Activated CD8-positive, alpha-beta memory T cell treated with anti-CD3 and anti-CD28 coated beads, Interleukin-2, amount 50 U/mL, for 24 hours (primary cell): ENCODE data around the gene ZNF10.

ENCODE experiments used
- DNase-seq: peaks from one replicate; pipeline ENCODE4 v3.0.0-alpha.2; 2020; ENCODE audit errors: extremely low read depth

Gene ZNF10

DNA sequence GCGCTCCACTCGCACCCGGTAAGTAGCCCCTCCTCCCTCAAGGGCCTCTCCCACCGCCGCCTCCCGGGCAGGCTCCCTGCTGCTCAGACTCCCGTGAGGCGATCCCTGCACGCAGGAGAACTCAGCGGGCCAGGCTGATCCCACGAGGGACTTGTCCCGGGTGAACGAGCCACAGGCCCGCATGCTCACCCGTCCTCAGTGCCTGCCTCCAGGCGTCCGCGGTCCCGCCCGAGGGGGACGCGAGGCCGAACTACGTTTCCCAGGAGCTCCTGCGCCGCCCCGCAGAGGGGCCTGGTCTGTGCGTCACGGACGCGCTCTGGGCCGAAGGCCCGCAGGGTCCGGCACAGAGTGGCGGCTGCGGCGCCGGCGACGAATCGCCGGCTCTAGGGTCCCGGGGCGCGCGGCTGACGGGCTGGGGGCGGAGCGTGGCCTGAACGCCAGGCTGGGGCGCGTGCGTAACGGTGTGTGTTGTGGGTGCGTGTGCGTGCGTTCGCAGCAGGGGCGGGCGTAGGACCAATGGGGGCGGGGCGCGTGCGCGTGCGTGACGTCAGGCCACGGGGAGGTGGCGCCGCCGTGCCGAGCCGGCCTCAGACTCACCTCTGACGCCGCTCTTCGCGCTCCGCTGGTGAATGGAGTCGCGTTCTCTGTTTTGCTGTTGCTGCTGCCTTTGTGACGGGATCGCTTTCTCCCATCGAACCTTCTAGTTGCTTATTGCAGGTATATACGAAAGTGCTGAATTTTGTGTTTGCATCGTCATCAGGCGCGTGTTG lies at the start of gene ZNF10, which contains the start of gene ZNF891:
TSS of gene ZNF10 (plus strand) at position 590 of the 770 bp plus-strand sequence. CDS start 13,866 bp downstream, outside the sequence.
TSS of gene ZNF891 (minus strand) at position 237 of the 770 bp plus-strand sequence. CDS start 8,356 bp downstream, outside the sequence.
- DNase-seq, result peak; percentile 88

DNA sequence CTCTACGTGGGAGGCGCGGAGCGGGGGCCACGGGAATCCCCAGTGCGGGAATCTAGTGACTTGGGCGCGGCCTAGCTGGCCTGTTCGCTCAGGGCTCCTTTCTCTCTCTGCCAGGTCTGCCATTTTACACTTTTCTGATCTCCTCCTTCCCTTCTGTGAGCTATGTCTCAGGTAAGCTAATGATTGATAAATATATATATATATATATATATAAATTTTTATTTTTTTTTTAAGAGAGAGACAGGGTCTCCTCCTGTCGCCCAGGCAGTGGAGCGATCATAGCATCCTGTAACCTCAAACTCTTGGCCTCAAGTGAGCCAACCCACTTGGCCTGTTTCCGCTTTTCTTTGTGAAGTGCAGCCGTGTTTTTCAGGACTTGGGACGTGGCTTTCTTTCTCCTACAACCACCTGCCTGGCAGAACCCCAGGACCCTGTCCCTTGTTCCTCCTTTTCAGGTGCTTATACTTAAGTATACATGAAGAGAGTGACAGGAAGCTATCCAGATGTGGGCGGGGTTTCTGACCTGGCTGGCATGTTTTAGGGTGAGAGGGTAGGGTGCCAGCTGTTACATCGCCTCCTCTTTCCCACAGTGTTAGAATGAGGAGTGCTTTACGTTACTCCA lies 49.2 kb upstream of the ZNF10 start:
- DNase-seq, result no peak

DNA sequence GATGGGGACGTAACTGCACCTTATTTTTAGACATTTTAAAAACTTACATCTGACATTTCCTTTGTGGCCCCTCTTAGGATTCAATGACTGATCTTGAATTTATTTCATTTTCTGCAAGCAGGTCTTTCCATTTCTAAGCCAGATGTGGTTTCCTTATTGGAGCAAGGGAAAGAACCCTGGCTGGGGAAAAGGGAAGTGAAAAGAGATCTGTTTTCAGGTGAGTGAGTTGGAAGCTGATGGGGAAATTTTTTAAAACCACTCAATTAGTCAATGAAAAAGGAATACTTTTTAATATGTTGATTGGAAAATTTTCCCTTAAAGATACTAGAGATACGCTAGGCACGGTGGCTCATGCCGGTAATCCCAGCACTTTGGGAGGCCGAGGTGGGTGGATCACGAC lies 47.1 kb upstream of the ZNF10 start:
- DNase-seq, result no peak

DNA sequence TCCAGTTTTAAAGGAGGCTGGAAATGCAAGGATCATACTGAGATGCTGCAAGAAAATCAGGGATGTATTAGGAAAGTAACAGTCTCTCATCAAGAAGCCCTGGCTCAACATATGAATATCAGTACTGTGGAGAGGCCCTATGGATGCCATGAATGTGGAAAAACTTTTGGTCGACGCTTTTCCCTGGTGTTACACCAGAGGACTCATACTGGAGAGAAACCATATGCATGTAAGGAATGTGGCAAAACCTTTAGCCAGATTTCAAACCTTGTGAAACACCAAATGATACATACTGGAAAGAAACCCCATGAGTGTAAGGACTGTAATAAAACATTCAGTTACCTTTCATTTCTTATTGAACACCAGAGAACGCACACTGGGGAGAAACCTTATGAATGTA lies 24.8 kb upstream of the ZNF10 start:
- DNase-seq, result no peak

DNA sequence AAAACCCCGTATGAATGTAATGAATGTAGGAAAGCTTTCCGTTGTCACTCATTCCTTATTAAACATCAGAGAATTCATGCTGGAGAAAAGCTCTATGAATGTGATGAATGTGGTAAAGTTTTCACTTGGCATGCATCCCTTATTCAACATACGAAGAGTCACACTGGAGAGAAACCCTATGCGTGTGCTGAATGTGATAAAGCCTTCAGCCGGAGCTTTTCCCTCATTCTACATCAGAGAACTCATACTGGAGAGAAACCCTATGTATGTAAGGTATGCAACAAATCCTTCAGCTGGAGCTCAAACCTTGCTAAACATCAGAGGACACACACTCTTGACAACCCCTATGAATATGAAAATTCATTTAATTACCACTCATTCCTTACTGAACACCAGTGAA lies 24.2 kb upstream of the ZNF10 start:
- DNase-seq, result no peak

DNA sequence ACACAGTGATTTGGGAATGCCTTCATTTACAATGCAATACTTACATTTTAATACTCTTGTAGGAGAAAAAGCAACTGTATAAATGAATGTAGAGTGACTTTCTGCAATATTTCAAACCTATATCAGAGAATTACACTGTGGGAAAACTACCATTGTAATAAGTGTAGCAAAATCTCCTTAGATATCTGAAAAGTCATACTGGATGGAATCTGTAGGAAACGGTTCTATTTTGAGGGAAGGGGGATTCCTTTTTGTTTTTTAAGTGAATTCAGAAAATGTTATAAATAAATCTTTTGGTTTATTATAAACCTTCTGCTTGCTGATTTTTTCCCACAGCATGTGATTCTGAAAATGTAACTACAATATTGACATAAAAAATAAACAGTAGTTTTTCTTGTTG lies 23.3 kb upstream of the ZNF10 start:
- DNase-seq, result no peak

DNA sequence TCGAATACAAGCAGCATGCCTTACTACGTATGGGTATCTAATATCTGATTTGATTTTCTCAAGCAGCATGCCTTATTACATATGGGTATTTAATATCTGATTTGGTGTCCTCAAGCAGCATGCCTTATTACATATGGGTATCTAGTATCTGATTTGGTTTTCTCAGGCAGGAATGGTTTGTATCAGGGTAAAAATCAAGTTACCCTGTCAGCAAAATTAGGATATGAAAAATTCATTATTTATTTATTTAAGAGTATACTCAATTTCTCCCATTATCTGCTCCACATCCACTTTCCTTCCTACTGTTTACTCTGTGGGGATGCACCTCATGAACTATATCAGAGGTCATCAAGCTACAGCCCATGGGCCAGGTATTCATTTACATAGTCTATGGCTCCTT lies 22.3 kb upstream of the ZNF10 start:
- DNase-seq, result no peak

DNA sequence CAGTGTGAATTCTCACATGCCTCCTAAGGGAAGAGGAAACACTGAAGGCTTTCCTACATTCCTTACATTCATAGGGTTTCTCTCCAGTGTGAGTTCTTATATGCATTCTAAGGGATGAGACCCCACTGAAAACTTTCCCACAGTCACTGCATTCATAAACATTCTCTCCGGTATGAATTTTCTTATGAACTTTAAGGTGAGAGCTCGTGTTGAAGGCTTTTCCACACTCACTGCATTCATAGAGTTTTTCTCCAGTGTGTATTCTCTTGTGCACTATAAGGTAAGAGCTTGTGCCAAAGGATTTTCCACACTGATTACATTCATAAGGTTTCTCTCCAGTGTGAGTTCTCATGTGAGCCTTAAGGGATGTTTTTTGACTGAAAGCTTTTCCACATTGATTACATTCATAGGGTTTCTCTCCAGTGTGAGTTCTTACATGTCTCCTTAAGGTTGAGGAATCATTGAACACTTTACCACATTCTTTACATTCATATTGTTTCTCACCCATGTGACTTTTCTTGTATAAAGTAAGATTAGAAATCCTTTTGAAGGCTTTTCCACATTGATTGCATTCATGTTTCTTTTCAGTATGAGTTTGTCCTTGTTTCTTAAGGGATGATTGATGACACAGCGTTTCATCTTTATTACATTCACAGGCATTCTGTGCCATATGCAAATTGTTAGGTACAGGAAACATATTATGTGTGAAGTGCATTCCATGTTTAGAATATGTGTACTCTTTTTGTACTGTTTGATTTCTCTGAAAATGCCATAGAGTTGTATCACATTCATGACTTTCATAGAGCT lies 9.8 kb upstream of the ZNF10 start:
- DNase-seq, result no peak

DNA sequence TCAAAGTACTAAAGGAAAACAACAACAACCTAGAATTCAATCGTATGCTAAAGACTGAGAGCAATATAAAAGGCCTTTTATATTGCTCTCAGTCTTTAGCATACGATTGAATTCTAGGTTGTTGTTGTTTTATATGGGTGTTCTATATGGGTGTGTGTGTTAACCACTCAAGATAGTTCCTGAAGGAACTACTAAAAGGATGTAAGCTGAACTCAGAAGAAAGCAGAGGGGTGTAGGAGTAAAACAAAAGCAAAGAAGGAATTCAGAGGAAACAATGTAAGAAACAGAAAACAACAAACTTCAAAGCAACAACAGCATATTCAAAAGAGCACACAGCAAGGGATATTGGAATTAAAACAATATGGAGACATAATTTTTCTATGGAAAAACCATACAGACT lies 5.8 kb upstream of the ZNF10 start:
- DNase-seq, result no peak

DNA sequence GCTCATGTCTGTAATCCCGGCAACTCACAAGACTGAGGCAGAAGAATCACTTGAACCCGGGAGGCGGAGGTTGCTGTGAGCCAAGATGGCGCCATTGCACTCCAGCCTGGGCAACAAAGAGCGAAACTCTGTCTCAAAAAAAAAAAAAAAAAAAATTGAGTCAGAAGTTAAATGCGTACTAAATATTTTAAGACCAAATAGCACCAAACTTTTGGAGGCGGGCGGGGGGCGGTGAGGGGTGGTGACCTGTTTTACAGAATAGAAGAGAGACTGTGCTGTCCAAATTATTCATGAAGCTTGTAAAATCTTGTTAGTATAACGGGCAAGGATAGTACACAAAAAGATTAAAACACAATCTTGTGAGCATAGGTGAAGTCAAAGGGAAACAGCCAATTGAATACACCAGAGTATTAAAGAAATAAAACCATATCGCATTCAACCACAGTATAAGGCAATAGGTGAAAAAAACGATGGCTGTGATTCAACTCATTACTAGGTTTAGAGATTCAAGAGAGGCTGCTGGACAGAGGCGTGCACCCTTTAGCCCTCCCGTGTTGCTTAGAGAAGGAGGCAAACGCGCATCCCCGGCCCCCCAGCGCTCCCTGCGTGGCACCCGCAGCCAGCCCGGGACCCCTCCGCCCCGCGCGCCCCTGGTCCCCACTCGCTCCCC lies 924 bp upstream of the ZNF10 start:
- no peak for DNase-seq

DNA sequence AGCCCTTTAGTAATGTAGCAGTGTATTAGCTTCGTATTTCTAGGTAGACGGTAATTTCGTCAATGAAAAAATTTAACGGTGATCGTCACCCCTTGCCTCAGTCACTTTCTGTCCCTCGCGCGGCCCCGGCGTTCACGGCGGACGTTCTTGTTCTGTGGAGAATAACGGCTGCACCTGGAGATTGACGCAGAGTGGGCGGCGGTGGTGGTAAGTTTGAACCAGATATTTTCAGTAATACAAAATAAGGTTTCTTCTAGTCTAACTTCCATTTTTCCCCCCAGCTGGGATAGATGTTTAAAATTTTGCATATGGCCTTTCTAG lies 341 bp downstream of the ZNF10 start:
- no peak for DNase-seq

DNA sequence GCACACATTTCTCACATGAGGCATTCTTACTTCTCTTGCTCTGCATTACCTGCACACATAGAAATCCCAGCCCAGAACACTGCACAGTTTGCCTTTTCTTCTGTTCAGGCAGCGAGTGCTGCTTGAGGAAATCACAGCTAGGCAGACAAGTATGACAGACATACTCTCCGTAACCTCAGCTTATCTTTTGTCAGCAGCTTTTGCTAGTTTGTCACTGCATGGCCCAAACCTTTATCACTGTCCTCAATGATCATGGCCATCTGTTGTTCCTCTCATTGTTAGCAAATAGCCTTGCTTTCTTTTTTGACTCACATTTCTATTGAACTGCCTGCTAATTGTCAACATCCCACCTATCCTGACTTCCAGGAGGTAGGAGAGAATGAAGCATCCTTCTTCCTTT lies 5.3 kb downstream of the ZNF10 start:
- DNase-seq, result no peak

DNA sequence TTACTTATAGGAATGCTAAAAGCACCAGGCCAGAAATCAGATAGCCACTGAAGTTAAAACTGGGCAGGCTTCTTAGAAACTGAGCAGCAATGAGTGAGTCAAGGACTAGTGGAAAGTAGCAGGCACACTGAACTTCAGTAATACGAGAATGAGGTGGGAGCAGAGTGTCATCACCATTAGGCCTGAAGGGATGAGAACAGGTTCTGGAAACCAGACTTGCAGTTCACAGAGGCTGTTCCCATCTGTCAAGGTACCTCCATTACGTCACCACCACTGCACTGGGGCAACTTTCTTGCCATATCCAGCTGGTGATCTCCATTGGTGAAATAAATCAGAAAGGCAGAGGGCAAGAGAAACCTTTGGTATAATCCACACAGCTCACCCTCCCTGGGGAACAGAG lies 15.6 kb downstream of the ZNF10 start:
- no peak for DNase-seq

DNA sequence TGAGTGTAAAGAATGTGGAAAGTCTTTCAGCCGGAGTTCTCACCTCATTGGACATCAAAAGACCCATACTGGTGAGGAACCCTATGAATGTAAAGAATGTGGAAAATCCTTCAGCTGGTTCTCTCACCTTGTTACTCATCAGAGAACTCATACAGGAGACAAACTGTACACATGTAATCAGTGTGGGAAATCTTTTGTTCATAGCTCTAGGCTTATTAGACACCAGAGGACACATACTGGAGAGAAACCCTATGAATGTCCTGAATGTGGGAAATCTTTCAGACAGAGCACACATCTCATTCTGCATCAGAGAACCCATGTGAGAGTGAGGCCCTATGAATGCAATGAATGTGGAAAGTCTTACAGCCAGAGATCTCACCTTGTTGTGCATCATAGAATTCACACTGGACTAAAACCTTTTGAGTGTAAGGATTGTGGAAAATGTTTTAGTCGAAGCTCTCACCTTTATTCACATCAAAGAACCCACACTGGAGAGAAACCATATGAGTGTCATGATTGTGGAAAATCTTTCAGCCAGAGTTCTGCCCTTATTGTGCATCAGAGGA lies 25.8 kb downstream of the ZNF10 start:
- DNase-seq, result no peak

DNA sequence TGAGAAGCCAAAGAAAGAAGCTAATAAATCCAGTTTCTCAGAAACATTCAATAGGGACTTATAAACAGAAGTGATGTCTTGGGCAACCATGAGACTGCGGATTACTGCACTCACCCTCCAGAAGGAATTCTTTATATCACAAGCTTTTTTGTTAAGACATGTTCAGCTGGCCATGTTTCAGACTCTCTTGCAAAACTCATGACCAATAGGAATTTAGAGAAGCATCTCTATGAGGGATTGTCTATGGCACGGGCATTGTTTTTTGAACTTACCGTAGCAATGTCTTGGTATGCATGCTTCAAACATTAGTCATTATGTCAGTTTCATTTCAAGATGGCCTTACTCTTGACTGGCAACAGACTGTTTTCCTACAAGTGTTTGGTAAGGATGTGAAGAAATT lies 35.3 kb downstream of the ZNF10 start:
- no peak for DNase-seq

DNA sequence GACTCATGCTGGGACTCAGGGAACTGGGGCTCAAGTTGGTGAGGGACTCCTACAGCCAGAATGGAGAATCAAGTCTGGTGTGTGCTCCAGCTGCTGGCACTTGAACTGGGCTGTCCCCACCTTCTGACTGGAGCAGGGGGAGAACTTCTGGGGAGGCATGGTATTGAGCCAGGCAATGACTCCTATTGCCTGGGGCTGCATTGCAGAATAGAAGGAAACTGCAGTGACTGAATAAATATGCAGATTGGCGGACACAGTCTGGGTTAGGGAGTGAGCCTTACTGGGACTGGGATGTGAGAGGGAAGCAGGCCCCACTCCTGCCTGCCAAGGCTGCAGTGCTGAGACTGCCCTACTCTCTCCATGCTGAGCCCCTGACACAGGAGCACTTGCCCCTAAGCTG lies 42.1 kb downstream of the ZNF10 start:
- no peak for DNase-seq

DNA sequence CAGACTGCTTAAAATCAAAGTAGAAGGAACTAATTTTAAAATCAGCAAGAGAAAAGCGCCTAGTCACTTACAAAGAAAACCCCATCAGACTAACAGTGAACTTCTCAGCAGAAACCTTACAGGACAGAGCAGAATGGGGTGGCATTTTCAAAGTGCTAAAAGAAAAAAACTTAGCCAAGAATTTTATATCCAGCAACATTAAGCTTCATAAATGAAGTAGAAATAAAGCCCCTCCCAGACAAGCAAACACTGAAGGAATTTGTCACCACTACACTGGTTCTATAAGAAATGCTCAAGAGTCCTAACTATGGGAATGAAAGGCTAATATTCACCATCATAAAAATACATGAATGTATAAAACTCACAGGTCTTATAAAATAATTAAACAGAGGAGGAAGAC lies 44.5 kb downstream of the ZNF10 start:
- no peak for DNase-seq

DNA sequence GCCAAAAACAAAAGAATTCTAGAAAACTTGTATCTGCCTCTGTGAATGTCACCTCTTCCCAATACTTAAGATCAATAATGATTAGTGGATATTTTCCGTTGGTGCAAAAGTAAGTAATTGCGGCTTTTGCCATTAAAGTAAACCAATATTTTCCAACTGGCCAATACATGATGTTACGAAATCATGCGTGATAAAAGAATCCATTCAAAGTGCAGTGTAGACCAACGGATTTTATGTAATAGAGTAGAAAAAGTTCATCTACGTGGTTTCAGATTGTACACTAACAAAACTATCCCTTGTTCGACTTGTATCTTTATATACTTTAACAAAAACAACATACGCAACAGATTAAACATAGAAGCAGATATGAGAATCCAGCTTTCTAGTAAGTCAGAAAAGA lies 50.2 kb downstream of the ZNF10 start:
- no peak for DNase-seq

DNA sequence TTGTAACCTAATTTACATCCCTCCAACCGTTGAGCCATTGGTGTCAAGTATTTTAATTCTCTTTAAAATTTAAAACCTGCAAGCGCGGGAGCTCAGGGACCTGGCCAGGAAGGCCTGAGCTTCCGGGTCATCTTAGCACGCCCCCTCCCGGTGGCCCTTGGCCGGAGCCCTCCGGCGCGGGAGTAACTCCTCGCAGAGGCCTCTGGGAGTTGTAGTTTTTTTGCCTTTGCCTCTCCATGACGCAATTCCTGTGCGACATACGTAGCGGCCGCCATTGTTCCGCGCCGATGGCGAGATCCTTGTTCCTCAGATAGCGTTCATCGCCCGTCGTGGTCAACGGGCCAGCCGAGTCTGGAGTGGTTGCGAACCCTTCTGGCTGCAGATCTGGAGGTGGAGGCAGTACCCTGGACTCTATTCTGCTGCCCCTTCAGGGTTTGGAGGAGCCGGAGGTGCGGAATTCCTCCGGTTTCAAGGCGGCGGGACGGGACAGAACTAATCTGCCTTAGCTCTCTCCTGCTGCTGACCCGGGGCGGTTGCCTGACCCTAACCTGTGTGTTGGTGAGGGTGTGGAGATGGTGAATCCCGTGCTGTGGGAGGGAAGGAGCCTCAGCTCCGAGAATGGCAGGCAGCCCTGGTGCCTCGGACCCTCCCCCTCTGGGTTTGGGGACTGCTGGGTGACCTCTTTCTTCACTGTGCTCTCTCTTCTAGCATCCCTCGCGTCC lies 51.0 kb downstream of the ZNF10 start, which contains the start of gene ZNF268:
TSS of gene ZNF268 (plus strand) at position 258 of the 722 bp plus-strand sequence. CDS start 503 bp downstream, outside the sequence.
- peak; percentile 78 for DNase-seq

DNA sequence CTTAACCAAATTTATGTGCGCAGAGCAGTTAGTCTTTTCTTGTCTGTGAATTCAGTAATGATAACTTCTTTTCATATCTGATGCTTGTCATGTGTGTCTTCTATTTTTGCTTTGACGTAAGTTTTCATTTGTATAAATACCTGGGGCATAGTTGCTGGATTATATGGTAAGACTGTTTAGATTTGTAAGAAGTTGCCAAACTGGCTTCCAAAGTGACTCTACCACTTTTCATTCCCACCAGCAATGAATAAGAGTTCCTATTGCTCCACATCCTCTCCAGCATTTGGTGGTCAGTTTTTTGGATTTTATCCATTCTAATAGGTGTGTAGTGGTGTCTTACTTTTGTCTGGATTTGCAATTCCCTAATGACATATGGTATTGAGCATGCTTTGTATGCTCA lies 59.7 kb downstream of the ZNF10 start:
- DNase-seq, result no peak

DNA sequence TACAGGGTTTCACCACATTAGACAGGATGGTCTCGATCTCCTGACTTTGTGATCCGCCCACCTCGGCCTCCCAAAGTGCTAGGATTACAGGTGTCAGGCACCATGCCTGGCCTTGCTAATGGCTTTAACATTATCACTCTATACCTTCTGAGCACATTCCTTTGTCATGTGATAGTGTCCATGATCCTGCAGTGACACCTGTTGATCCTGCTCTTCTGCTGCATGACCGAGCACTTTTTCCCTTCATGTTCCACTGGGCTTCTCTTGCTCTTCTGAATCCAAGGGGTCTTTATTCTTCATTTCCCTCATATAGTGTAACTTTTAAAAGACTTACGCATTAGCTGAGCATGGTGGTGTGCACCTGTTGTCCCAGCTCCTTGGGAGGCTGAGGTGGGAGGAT lies 62.4 kb downstream of the ZNF10 start:
- no peak for DNase-seq
